WTC11 (cell line): Measurements from ENCODE around the gene KCTD2. TPM values are rescaled to one million over a fixed set of nuclear protein-coding genes. Genes with fewer than 3 reads are reported as not detected.
A peak's percentile ranks its signal among the peaks of the same experiment; 100 is the strongest.

Experiments used
- ATAC-seq: fragments of 200-7000 bp; cut with Tn5 transposase; 2 replicates; pipeline ENCODE4 v1.10.0; 2021; ENCODE audit warnings: mild to moderate bottlenecking, moderate library complexity
- CTCF ChIA-PET: fragments of 300-600 bp; sonication (Branson Sonifier 250); formaldehyde crosslinking; loops from one replicate; lab custom pipeline; 2021; ENCODE audit warnings: antibody characterized with exemption; lab: Charles Lee
- POLR2A ChIA-PET: fragments of 350-600 bp; sonication (Branson Sonifier 250); formaldehyde crosslinking; loops from one replicate; lab custom pipeline; 2021; ENCODE audit warnings: antibody characterized with exemption; lab: Charles Lee
- DNase-seq: peaks from one replicate; pipeline ENCODE4 v3.0.0; 2021; ENCODE audit warnings: low spot score
- H3K27ac Mint-ChIP-seq: 2 replicates; pipeline ENCODE4 v1.8.0; 2021; ENCODE audit warnings: mixed read lengths
- H3K27me3 Mint-ChIP-seq: 2 replicates; pipeline ENCODE4 v1.8.0; 2021; ENCODE audit warnings: low read depth, mild to moderate bottlenecking, moderate library complexity, mixed read lengths
- H3K36me3 Mint-ChIP-seq: 2 replicates; pipeline ENCODE4 v1.8.0; 2021; ENCODE audit warnings: mixed read lengths
- H3K4me1 Mint-ChIP-seq: 2 replicates; pipeline ENCODE4 v1.8.0; 2022; ENCODE audit warnings: mixed read lengths
- H3K4me3 Mint-ChIP-seq: 2 replicates; pipeline ENCODE4 v1.8.0; 2021; ENCODE audit warnings: mild to moderate bottlenecking, moderate library complexity, mixed read lengths
- H3K9me3 Mint-ChIP-seq: 2 replicates; pipeline ENCODE4 v1.8.0; 2021; ENCODE audit warnings: mixed read lengths
- ATF1 ChIP-seq: sonication (generic); formaldehyde crosslinking; IDR thresholded peaks from 2 replicates; pipeline ENCODE4 v1.8.1; 2023; ENCODE audit warnings: mild to moderate bottlenecking, moderate library complexity, missing genetic modification reagents
- ATF2 ChIP-seq: sonication (generic); formaldehyde crosslinking; IDR thresholded peaks from 2 replicates; pipeline ENCODE4 v1.8.1; 2022; ENCODE audit warnings: low read depth, missing genetic modification reagents, borderline replicate concordance
- CTCF ChIP-seq: fragments of 200-600 bp; IDR thresholded peaks from 2 replicates; pipeline ENCODE4 v1.8.0; 2022; ENCODE audit warnings: antibody characterized with exemption
- GABPB1 ChIP-seq: sonication (generic); formaldehyde crosslinking; IDR thresholded peaks from 2 replicates; pipeline ENCODE4 v1.8.1; 2023; ENCODE audit warnings: mild to moderate bottlenecking, missing genetic modification reagents
- HMGA2 ChIP-seq: fragments of 250-450 bp; sonication (Bioruptor Pico); IDR thresholded peaks from 2 replicates; pipeline ENCODE4 v1.4.0; 2021; ENCODE audit warnings: mild to moderate bottlenecking, moderate library complexity
- HMGXB4 ChIP-seq: sonication (generic); formaldehyde crosslinking; IDR thresholded peaks from 2 replicates; pipeline ENCODE4 v1.8.1; 2023; ENCODE audit warnings: mild to moderate bottlenecking, moderate library complexity, missing genetic modification reagents
- PRDM15 ChIP-seq: sonication (generic); formaldehyde crosslinking; IDR thresholded peaks from 2 replicates; pipeline ENCODE4 v1.8.0; 2022; ENCODE audit warnings: missing genetic modification reagents
- PREB ChIP-seq: sonication (generic); formaldehyde crosslinking; IDR thresholded peaks from 2 replicates; pipeline ENCODE4 v1.8.1; 2022; ENCODE audit warnings: mild to moderate bottlenecking, missing genetic modification reagents, moderate library complexity, borderline replicate concordance
- STAT6 ChIP-seq: sonication (generic); formaldehyde crosslinking; conservative IDR thresholded peaks from 2 replicates; pipeline ENCODE4 v1.8.1; 2023; ENCODE audit warnings: mild to moderate bottlenecking, low read depth, missing genetic modification reagents, moderate library complexity
- ZBTB21 ChIP-seq: sonication (generic); formaldehyde crosslinking; IDR thresholded peaks from 2 replicates; pipeline ENCODE4 v1.8.1; 2023; ENCODE audit warnings: mild to moderate bottlenecking, missing genetic modification reagents, borderline replicate concordance
- ZBTB43 ChIP-seq: sonication (generic); formaldehyde crosslinking; IDR thresholded peaks from 2 replicates; pipeline ENCODE4 v1.8.1; 2023; ENCODE audit warnings: mild to moderate bottlenecking, missing genetic modification reagents
- ZNF138 ChIP-seq: sonication (generic); formaldehyde crosslinking; conservative IDR thresholded peaks from 2 replicates; pipeline ENCODE4 v1.8.1; 2022; ENCODE audit warnings: mild to moderate bottlenecking, moderate library complexity, missing genetic modification reagents
- ZNF219 ChIP-seq: sonication (generic); formaldehyde crosslinking; IDR thresholded peaks from 2 replicates; pipeline ENCODE4 v1.8.0; 2023; ENCODE audit warnings: missing genetic modification reagents, mild to moderate bottlenecking, borderline replicate concordance
- total RNA-seq: library from RNA; stranded (reverse); gene quantifications from 3 replicates; pipeline ENCODE4 v1.2.3, GENCODE V29; 2021

Gene KCTD2
- total RNA-seq, 1 experiment from 2014 or later = 31.3 TPM

- Mint-ChIP-seq H3K27ac (peak overlapping the region; percentile 91), H3K4me1 (peaks cover 58% of the 10 kb centered on the region), H3K9me3 (no peaks in the 10 kb centered on the region)
- CTCF ChIA-PET = interaction anchor here (0.6 to 1.9 kb wide), 10 partner anchors 13 to 172 kb away, joined by 3 to 13 read pairs (median 4); no protein-coding TSS in a partner anchor
- POLR2A ChIA-PET = no interaction called here
- no peak for DNase-seq
- ATAC-seq = no peak
- TF ChIP-seq ATF2 (CRISPR knock-in tag) (no peak), ZNF219 (CRISPR knock-in tag) (no peak), PRDM15 (CRISPR knock-in tag) (no peak), GABPB1 (CRISPR knock-in tag) (peak; percentile 46)
- TF ChIP-seq, all 79 proteins: peak for 1
- no peaks in the 10 kb centered on the region; the same call in 1 of the 2 replicates for H3K27me3 Mint-ChIP-seq
- peak overlapping the region; percentile 45 for H3K4me3 Mint-ChIP-seq
- peaks cover 5% of the 10 kb centered on the region; the same call in 1 of the 2 replicates for H3K36me3 Mint-ChIP-seq
These were observed 44.1 kb downstream of the KCTD2 start for GRCh38 chr17:75090871-75091854.

- Mint-ChIP-seq H3K27ac (peak overlapping the region; percentile 94), H3K27me3 (no peaks in the 10 kb centered on the region; the same call in 1 of the 2 replicates), H3K36me3 (peaks cover 5% of the 10 kb centered on the region; the same call in 1 of the 2 replicates), H3K4me3 (no peak overlapping the region), H3K9me3 (no peaks in the 10 kb centered on the region), H3K4me1 (peaks cover 52% of the 10 kb centered on the region)
- ChIA-PET POLR2A (no interaction called here), CTCF (interaction anchor here (0.7 to 1.9 kb wide), 7 partner anchors 14 to 173 kb away, joined by 3 to 13 read pairs (median 6); no protein-coding TSS in a partner anchor)
- ATAC-seq (no peak), DNase-seq (no peak)
- TF ChIP-seq STAT6 (CRISPR knock-in tag) = no peak
- no peak for TF ChIP-seq ZBTB21 (CRISPR knock-in tag)
- TF ChIP-seq HMGA2 (CRISPR knock-in tag) = no peak
- no peak for TF ChIP-seq ATF1 (CRISPR knock-in tag)
- no peak for TF ChIP-seq ZBTB43 (CRISPR knock-in tag)
- TF ChIP-seq PREB (CRISPR knock-in tag) = no peak
- no peak for TF ChIP-seq ZNF138 (CRISPR knock-in tag)
- no peak for TF ChIP-seq HMGXB4 (CRISPR knock-in tag)
- no peak for TF ChIP-seq CTCF
These were observed 44.9 kb downstream of the KCTD2 start for GRCh38 chr17:75091855-75092327.
